ENCODE measurements around the gene GTF2IRD1.
A peak's percentile ranks its signal among the peaks of the same experiment; 100 is the strongest.

GTF2IRD1 gene

DNA sequence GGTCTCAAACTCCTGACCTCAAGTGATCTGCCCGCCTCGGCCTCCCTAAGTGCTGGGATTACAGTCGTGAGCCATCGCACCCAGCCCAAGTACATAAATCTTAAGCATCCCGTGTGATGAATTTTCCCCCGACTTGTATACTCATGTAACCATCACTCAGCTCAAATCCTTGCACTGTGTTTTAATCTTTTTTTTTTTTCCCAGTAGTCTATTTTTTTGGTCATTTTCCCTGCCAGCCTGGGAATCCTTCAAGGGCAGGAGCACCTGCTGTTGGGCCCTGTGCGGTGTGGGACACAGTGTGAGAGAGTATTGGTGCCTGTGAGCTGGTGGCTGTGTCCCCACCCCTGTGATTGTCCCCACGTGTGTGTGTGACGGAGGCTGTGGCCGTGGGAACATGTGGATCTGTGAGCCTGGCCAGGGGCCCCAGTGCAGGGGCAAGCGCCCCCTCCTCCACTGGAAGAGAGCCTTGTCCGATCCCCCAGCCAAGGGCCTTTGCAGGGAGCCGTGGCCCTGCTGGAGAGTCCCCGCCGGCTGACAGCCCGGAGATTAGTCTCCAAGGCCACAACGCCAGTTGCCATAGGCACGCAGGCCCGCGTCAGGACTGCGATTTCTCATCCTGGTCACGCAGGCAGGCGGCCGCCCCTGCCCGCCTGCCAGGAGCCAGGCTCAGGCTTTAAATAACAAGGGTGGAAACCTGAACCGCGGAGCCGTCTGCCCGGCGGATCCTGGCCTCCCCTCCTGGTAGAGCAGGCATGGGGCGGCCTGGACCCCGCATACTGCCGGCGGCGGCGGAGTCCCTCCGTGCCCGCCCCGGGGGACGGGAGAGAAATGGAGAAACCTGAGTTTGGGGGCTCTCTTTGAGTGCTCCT is 26.5 kb downstream of the GTF2IRD1 start:
- peak overlapping the region; percentile 100 for H3K27ac ChIP-seq
- CTCF ChIA-PET = no interaction called here
- peak; percentile 64 for DNase-seq (ENCODE audit: low spot score)
- TF ChIP-seq, protein P1, sequence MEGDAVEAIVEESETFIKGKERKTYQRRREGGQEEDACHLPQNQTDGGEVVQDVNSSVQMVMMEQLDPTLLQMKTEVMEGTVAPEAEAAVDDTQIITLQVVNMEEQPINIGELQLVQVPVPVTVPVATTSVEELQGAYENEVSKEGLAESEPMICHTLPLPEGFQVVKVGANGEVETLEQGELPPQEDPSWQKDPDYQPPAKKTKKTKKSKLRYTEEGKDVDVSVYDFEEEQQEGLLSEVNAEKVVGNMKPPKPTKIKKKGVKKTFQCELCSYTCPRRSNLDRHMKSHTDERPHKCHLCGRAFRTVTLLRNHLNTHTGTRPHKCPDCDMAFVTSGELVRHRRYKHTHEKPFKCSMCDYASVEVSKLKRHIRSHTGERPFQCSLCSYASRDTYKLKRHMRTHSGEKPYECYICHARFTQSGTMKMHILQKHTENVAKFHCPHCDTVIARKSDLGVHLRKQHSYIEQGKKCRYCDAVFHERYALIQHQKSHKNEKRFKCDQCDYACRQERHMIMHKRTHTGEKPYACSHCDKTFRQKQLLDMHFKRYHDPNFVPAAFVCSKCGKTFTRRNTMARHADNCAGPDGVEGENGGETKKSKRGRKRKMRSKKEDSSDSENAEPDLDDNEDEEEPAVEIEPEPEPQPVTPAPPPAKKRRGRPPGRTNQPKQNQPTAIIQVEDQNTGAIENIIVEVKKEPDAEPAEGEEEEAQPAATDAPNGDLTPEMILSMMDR (conservative IDR thresholded peaks at IDR 0.05; ENCODE audit: low read depth) = no peak
- POLR2A ChIA-PET (ENCODE audit: low non-redundant PET) = no interaction called here

DNA sequence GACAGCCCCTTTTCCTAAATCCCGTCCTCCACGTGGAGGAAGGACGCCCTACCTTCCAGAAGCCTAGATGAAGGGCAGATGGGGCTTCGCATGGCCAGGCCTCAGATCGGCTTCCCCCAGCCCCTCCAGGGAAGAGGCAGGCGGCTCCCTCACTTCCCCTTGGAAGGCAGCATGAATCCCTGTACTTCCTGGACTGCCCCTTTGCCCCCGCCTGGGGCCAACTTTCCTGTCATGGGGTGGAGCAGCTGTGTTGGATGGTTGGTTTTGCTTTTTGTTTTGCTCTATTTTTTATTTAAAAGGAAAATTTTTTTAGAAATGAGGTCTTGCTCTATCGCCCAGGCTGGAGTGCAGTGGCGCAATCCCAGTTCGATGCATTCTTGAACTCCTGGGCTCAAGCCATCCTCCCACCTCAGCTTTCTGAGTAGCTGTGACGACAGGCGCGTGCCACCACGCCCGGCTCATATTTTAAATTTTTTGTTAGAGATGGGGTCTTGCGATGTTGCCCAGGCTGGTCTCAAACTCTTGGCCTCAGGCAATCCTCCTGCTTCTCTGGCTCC is 27.2 kb downstream of the GTF2IRD1 start:
- POLR2A ChIA-PET (ENCODE audit: low non-redundant PET) = no interaction called here
- no peak for DNase-seq (ENCODE audit: low spot score)
- TF ChIP-seq, protein P1 (conservative IDR thresholded peaks at IDR 0.05; ENCODE audit: low read depth) = no peak
- CTCF ChIA-PET = interaction anchor here (0.6 kb wide), 1 partner anchor 420 kb away, joined by 3 read pairs; no protein-coding TSS in a partner anchor
- H3K27ac ChIP-seq = peak overlapping the region; percentile 100

DNA sequence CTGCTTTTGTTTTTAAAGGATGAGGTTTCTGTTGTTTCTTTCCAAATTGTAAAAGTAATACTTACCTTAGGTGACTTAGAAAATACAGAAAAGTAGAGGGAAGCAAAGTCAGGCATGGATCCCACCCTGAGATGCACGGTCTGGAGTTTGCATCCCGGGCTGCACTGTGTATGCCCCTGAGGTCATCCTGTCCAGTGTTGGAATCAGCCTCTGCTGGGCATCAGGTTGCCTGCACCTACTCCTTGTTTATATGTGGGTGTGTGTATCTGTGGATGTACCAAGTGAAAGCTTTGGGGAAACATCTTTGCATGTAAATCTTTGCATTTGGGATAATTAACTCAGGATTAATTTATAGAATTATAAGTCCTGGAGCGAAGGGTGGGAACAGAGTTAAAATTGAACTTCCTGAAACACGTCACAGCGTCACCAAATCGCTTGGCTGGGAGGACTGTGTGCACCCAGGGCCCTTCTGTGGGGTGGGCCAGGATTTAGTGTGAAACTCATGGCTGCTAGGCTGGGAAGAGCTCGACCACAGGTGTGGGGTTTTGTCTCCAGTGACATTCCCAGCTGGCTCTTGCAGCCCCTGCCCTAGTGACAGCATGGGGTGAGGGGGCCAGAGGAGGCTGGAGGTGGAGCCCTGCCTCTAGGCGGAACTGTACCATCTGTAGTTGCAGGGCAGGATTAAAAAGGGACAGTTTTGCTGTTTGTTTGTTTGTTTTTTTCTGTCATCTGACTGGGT is 27.9 kb downstream of the GTF2IRD1 start:
- TF ChIP-seq, protein P1 (conservative IDR thresholded peaks at IDR 0.05; ENCODE audit: low read depth) = no peak
- no peak for DNase-seq (ENCODE audit: low spot score)
- ChIA-PET CTCF (interaction anchor here (0.6 to 0.8 kb wide), 2 partner anchors 14 to 421 kb away, joined by 3 read pairs; no protein-coding TSS in a partner anchor), POLR2A (ENCODE audit: low non-redundant PET) (no interaction called here)
- peak overlapping the region; percentile 100 for H3K27ac ChIP-seq

GRCh38 chr7:74482197-74482467 is 28.4 kb downstream of the GTF2IRD1 start:
- DNase-seq (ENCODE audit: low spot score) = no peak
- H3K27ac ChIP-seq = peak overlapping the region; percentile 100
- ChIA-PET POLR2A (ENCODE audit: low non-redundant PET) (no interaction called here), CTCF (interaction anchor here (0.8 kb wide), 1 partner anchor 15 kb away, joined by 3 read pairs; no protein-coding TSS in a partner anchor)
- TF ChIP-seq, protein P1 (conservative IDR thresholded peaks at IDR 0.05; ENCODE audit: low read depth) = no peak

DNA sequence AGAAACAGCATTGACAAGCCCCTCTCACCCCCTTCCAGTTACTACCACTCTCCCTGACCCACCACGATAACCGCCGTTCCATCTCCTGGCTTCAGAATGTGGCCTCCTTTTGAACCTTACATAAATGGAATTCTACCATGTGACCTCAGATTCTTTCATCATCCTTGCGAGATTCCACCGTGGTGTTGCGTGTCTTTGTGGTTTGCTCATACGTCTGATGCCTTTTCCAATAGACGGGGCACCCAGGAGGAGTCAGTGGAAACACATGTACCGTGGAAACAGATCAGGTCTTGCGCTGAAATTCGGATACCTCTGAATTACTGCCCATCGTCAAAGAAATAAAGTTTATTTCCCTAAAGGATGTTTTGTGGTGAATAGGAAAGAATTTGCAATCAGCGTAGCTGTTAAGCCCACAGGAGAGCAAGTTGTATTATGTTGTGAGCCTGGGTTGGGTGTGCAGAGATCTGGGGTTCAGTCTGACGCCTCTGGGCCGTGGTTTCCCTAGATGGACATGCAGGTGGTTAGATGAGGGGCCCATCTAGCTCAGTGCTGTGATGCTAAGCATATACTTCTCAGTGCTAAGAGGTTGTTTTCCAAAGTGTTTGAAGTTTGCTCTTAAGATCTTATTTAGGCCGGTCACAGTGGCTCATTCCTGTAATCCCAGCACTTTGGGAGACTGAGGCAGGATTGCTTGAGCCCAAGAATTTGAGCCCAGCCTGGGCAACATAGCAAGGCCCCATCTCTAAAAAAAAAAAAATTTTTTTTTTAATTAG is 29.1 kb downstream of the GTF2IRD1 start:
- peak overlapping the region; percentile 100 for H3K27ac ChIP-seq
- TF ChIP-seq, protein P1 (conservative IDR thresholded peaks at IDR 0.05; ENCODE audit: low read depth) = no peak
- peak; percentile 79 for DNase-seq (ENCODE audit: low spot score)
- POLR2A ChIA-PET (ENCODE audit: low non-redundant PET) = no interaction called here
- CTCF ChIA-PET = interaction anchor here (0.6 to 1.1 kb wide), 4 partner anchors 16 to 174 kb away, joined by 3 to 5 read pairs (median 4); no protein-coding TSS in a partner anchor

All from RWPE1 (cell line).